DND-41 (cell line): ENCODE results near the gene ATP5MC3.

Source experiments
- EZH2 ChIP-seq: IDR thresholded peaks from 3 replicates; pipeline ENCODE4 v1.6.1; 2012; ENCODE audit warnings: borderline replicate concordance, low read depth, mild to moderate bottlenecking, moderate library complexity, low read length, inconsistent platforms; ENCODE audit not compliant: severe bottlenecking
- TF ChIP-seq, protein P1 (sequence below): IDR thresholded peaks from 2 replicates; pipeline ENCODE4 v1.5.1; 2012; ENCODE audit warnings: borderline replicate concordance, low read length, moderate library complexity, mild to moderate bottlenecking; ENCODE audit not compliant: poor library complexity, severe bottlenecking; ENCODE audit errors: extremely low read depth

DNA sequence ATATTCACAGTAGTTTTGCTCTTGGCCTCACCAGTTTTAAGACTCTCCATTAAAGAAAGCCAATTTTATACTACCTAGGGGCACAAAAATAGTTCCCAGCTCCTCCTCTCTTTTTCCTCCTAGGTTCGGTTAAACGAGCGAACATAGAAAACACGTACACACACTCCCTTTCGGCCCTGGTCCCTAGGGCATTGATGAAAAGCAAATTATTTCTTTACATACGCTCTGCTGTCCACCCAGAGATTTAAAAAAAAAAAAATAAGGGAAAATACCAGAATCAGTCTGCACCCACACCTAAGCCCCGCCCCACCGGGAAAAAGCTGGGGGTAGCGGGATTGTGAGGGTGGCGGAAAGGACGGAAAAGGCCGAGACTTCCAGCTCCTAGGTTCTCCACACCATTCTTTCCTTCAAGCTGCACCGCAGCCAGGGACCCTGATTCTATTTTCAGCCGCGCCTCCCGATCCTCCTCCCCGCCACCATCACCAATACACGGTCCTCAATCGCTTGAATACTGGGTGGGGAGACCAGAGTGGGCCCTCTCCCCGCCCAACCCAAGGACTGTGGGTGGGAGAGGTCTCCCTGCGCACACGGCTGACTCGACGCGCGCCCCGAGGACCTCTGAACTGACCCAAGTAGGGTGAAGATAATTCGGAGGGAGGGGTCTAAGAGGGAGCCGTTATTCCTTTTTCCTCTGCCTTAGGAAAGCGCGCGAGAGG lies 14.3 kb downstream of the ATP5MC3 start:
- TF ChIP-seq, protein P1, sequence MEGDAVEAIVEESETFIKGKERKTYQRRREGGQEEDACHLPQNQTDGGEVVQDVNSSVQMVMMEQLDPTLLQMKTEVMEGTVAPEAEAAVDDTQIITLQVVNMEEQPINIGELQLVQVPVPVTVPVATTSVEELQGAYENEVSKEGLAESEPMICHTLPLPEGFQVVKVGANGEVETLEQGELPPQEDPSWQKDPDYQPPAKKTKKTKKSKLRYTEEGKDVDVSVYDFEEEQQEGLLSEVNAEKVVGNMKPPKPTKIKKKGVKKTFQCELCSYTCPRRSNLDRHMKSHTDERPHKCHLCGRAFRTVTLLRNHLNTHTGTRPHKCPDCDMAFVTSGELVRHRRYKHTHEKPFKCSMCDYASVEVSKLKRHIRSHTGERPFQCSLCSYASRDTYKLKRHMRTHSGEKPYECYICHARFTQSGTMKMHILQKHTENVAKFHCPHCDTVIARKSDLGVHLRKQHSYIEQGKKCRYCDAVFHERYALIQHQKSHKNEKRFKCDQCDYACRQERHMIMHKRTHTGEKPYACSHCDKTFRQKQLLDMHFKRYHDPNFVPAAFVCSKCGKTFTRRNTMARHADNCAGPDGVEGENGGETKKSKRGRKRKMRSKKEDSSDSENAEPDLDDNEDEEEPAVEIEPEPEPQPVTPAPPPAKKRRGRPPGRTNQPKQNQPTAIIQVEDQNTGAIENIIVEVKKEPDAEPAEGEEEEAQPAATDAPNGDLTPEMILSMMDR, result no peak
- TF ChIP-seq EZH2, result no peak
